Measurements from ENCODE around the gene NPIPA8.
"Not testable (repeated sequence)": the region's sequence is repeated elsewhere in the genome, so short reads cannot be mapped to it uniquely, and the experiment has no call there.

DNA sequence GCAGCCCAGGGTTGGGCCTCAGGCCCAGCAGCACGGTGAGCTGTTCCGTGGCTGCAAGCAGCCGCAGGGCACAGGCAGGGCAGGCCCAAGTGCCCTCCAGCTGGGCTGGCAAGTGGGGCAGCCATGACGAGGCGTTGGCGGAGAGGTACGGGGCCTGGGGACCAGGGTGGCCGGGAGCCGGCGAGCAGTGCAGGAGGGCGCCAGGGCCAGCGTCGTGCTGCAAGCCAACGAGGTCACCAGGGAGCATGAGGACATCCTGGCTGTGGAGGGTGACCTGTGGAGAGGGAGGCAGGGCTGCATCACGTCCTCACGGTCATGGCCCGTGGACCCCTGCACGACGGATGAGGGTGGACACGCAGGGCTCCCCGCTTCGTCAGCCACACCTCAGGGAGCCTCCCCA, 11.2 kb upstream of the NPIPA8 start:
- TF ChIP-seq, protein P1, sequence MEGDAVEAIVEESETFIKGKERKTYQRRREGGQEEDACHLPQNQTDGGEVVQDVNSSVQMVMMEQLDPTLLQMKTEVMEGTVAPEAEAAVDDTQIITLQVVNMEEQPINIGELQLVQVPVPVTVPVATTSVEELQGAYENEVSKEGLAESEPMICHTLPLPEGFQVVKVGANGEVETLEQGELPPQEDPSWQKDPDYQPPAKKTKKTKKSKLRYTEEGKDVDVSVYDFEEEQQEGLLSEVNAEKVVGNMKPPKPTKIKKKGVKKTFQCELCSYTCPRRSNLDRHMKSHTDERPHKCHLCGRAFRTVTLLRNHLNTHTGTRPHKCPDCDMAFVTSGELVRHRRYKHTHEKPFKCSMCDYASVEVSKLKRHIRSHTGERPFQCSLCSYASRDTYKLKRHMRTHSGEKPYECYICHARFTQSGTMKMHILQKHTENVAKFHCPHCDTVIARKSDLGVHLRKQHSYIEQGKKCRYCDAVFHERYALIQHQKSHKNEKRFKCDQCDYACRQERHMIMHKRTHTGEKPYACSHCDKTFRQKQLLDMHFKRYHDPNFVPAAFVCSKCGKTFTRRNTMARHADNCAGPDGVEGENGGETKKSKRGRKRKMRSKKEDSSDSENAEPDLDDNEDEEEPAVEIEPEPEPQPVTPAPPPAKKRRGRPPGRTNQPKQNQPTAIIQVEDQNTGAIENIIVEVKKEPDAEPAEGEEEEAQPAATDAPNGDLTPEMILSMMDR (IDR thresholded peaks at IDR 0.05; ENCODE audit: low read length): not testable (repeated sequence)
- not testable (repeated sequence) for TF ChIP-seq EZH2 (optimal IDR thresholded peaks at IDR 0.05; ENCODE audit: low read depth, low read length)

All from MM.1S (cell line).